Measurements from ENCODE around the gene B3GALNT2.

Gene B3GALNT2

GRCh38 chr1:235454021-235454420, 50.2 kb downstream of the B3GALNT2 start:
- Mint-ChIP-seq H3K36me3 (peaks cover 16 to 29% of the 10 kb centered on the region in 2 donors), H3K9me3 (no peaks in the 10 kb centered on the region), H3K27me3 (no peaks in the 10 kb centered on the region), H3K4me3 (no peak overlapping the region), H3K4me1 (no peaks in the 10 kb centered on the region), H3K27ac (no peak overlapping the region)
- DNase-seq (no peak), ATAC-seq (replicated peaks) (no peak)

- Mint-ChIP-seq H3K36me3 (peaks cover 16 to 33% of the 10 kb centered on the region in 2 donors), H3K9me3 (no peaks in the 10 kb centered on the region), H3K27me3 (no peaks in the 10 kb centered on the region), H3K4me1 (no peaks in the 10 kb centered on the region), H3K4me3 (no peak overlapping the region), H3K27ac (no peak overlapping the region)
- no peak for DNase-seq
- no peak for ATAC-seq (replicated peaks)
Observed at GRCh38 chr1:235450886-235451483, 53.3 kb downstream of the B3GALNT2 start.

GRCh38 chr1:235450433-235450832, 53.8 kb downstream of the B3GALNT2 start:
- H3K9me3 Mint-ChIP-seq = no peaks in the 10 kb centered on the region
- no peaks in the 10 kb centered on the region for H3K4me1 Mint-ChIP-seq
- no peak overlapping the region for H3K27ac Mint-ChIP-seq
- no peak overlapping the region for H3K4me3 Mint-ChIP-seq
- H3K36me3 Mint-ChIP-seq = peaks cover 15 to 33% of the 10 kb centered on the region in 2 donors
- DNase-seq = no peak
- no peaks in the 10 kb centered on the region for H3K27me3 Mint-ChIP-seq
- no peak for ATAC-seq (replicated peaks)

GRCh38 chr1:235448616-235449015, 55.6 kb downstream of the B3GALNT2 start:
- Mint-ChIP-seq H3K36me3 (peaks cover 14 to 37% of the 10 kb centered on the region in 2 donors), H3K9me3 (no peaks in the 10 kb centered on the region), H3K27ac (peak overlapping the region; percentile 42), H3K4me3 (no peak overlapping the region), H3K27me3 (no peaks in the 10 kb centered on the region), H3K4me1 (no peaks in the 10 kb centered on the region)
- ATAC-seq (replicated peaks) = no peak
- no peak for DNase-seq

GRCh38 chr1:235442788-235443429, 61.3 kb downstream of the B3GALNT2 start:
- peaks cover 25 to 26% of the 10 kb centered on the region in 2 donors for H3K36me3 Mint-ChIP-seq

GRCh38 chr1:235441159-235441685, 63.0 kb downstream of the B3GALNT2 start:
- H3K9me3 Mint-ChIP-seq = no peaks in the 10 kb centered on the region
- peaks cover 33% of the 10 kb centered on the region in 2 donors for H3K36me3 Mint-ChIP-seq
- H3K27me3 Mint-ChIP-seq = no peaks in the 10 kb centered on the region
- no peaks in the 10 kb centered on the region for H3K4me1 Mint-ChIP-seq
- H3K27ac Mint-ChIP-seq = no peak overlapping the region
- no peak overlapping the region for H3K4me3 Mint-ChIP-seq
- ATAC-seq (replicated peaks) = no peak
- DNase-seq = no peak

More at GRCh38 chr1:235442788-235443429, 61.3 kb downstream of the B3GALNT2 start:
- no peak overlapping the region for H3K27ac Mint-ChIP-seq
- ATAC-seq (replicated peaks) (no peak), DNase-seq (no peak)
- H3K9me3 Mint-ChIP-seq = no peaks in the 10 kb centered on the region
- no peaks in the 10 kb centered on the region for H3K4me1 Mint-ChIP-seq
- no peaks in the 10 kb centered on the region for H3K27me3 Mint-ChIP-seq
- H3K4me3 Mint-ChIP-seq = no peak overlapping the region

GRCh38 chr1:235434001-235434400, 70.3 kb downstream of the B3GALNT2 start:
- Mint-ChIP-seq H3K4me1 (no peaks in the 10 kb centered on the region), H3K27ac (no peak overlapping the region), H3K4me3 (no peak overlapping the region), H3K27me3 (no peaks in the 10 kb centered on the region), H3K36me3 (peaks cover 20 to 32% of the 10 kb centered on the region in 2 donors), H3K9me3 (no peaks in the 10 kb centered on the region)
- ATAC-seq (replicated peaks) = no peak
- no peak for DNase-seq

GRCh38 chr1:235430991-235431390, 73.3 kb downstream of the B3GALNT2 start:
- H3K4me3 Mint-ChIP-seq = no peak overlapping the region
- H3K27ac Mint-ChIP-seq = no peak overlapping the region
- H3K9me3 Mint-ChIP-seq = no peaks in the 10 kb centered on the region
- H3K36me3 Mint-ChIP-seq = peaks cover 8 to 14% of the 10 kb centered on the region in 2 donors
- no peaks in the 10 kb centered on the region for H3K27me3 Mint-ChIP-seq
- peaks cover 0 to 2% of the 10 kb centered on the region in 2 donors for H3K4me1 Mint-ChIP-seq
- no peak for DNase-seq
- ATAC-seq (replicated peaks) = no peak

- H3K9me3 Mint-ChIP-seq = no peaks in the 10 kb centered on the region
- ATAC-seq (replicated peaks) = no peak
- no peaks in the 10 kb centered on the region for H3K27me3 Mint-ChIP-seq
- H3K36me3 Mint-ChIP-seq = peaks cover 8 to 23% of the 10 kb centered on the region in 2 donors
- peaks cover under 1 to 2% of the 10 kb centered on the region in 2 donors for H3K4me1 Mint-ChIP-seq
- no peak overlapping the region for H3K27ac Mint-ChIP-seq
- H3K4me3 Mint-ChIP-seq = no peak overlapping the region
- DNase-seq = no peak
Observed at GRCh38 chr1:235429143-235429542, 75.1 kb downstream of the B3GALNT2 start.

GRCh38 chr1:235427447-235427846, 76.8 kb downstream of the B3GALNT2 start:
- Mint-ChIP-seq H3K4me3 (no peak overlapping the region), H3K4me1 (peaks cover 12 to 17% of the 10 kb centered on the region in 2 donors), H3K36me3 (peaks cover 14 to 25% of the 10 kb centered on the region in 2 donors), H3K27me3 (no peaks in the 10 kb centered on the region), H3K9me3 (no peaks in the 10 kb centered on the region), H3K27ac (no peak overlapping the region)
- ATAC-seq (replicated peaks) (no peak), DNase-seq (no peak)

- Mint-ChIP-seq H3K27ac (no peak overlapping the region), H3K9me3 (no peaks in the 10 kb centered on the region), H3K4me3 (no peak overlapping the region), H3K27me3 (no peaks in the 10 kb centered on the region), H3K36me3 (peaks cover 13 to 21% of the 10 kb centered on the region in 2 donors), H3K4me1 (peaks cover 14 to 21% of the 10 kb centered on the region in 2 donors)
- no peak for DNase-seq
- no peak for ATAC-seq (replicated peaks)
Observed at GRCh38 chr1:235426680-235427079, 77.6 kb downstream of the B3GALNT2 start.

- Mint-ChIP-seq H3K9me3 (no peaks in the 10 kb centered on the region), H3K36me3 (peaks cover 13 to 21% of the 10 kb centered on the region in 2 donors), H3K4me3 (no peak overlapping the region), H3K27ac (no peak overlapping the region), H3K27me3 (no peaks in the 10 kb centered on the region), H3K4me1 (peaks cover 14 to 22% of the 10 kb centered on the region in 2 donors)
- ATAC-seq (replicated peaks) (no peak), DNase-seq (no peak)
Observed at GRCh38 chr1:235426143-235426542, 78.1 kb downstream of the B3GALNT2 start.

GRCh38 chr1:235425357-235425756, 78.9 kb downstream of the B3GALNT2 start:
- DNase-seq (no peak), ATAC-seq (replicated peaks) (no peak)
- Mint-ChIP-seq H3K27ac (no peak overlapping the region), H3K27me3 (no peaks in the 10 kb centered on the region), H3K9me3 (no peaks in the 10 kb centered on the region), H3K4me1 (peaks cover 14 to 22% of the 10 kb centered on the region in 2 donors), H3K36me3 (peaks cover 13 to 21% of the 10 kb centered on the region in 2 donors), H3K4me3 (no peak overlapping the region)

- H3K9me3 Mint-ChIP-seq = no peaks in the 10 kb centered on the region
Observed at GRCh38 chr1:235424092-235424491, 80.2 kb downstream of the B3GALNT2 start.

GRCh38 chr1:235423214-235423652, 81.0 kb downstream of the B3GALNT2 start:
- H3K4me1 Mint-ChIP-seq = peaks cover 14 to 22% of the 10 kb centered on the region in 2 donors
- H3K4me3 Mint-ChIP-seq = peak overlapping the region in 1 of 2 donors; percentile 2
- H3K36me3 Mint-ChIP-seq = peaks cover 15 to 24% of the 10 kb centered on the region in 2 donors
- no peaks in the 10 kb centered on the region for H3K9me3 Mint-ChIP-seq
- DNase-seq (no peak), ATAC-seq (replicated peaks) (peak; percentile 84 to 88)
- H3K27me3 Mint-ChIP-seq = no peaks in the 10 kb centered on the region
- H3K27ac Mint-ChIP-seq = peak overlapping the region; percentile 77

More at GRCh38 chr1:235424092-235424491, 80.2 kb downstream of the B3GALNT2 start:
- no peak overlapping the region for H3K4me3 Mint-ChIP-seq
- H3K4me1 Mint-ChIP-seq = peaks cover 14 to 22% of the 10 kb centered on the region in 2 donors
- peaks cover 15 to 24% of the 10 kb centered on the region in 2 donors for H3K36me3 Mint-ChIP-seq
- DNase-seq (no peak), ATAC-seq (replicated peaks) (peak in 1 of 2 donors; percentile 39)
- H3K27me3 Mint-ChIP-seq = no peaks in the 10 kb centered on the region
- H3K27ac Mint-ChIP-seq = no peak overlapping the region
